GM19328 (cell line): ENCODE measurements around the gene TCAF1.
"Not testable (repeated sequence)": the region's sequence is repeated elsewhere in the genome, so short reads cannot be mapped to it uniquely, and the experiment has no call there.

ENCODE experiments used
- ATAC-seq: cut with Tn5 transposase; IDR thresholded peaks from one replicate; pipeline ENCODE4 v1.9.1; 2021; ENCODE audit warnings: mild to moderate bottlenecking, moderate library complexity; ENCODE audit not compliant: unreplicated experiment

Gene TCAF1

GRCh38 chr7:143906151-143906550 is 4.2 kb upstream of the TCAF1 start:
- no peak for ATAC-seq

DNA sequence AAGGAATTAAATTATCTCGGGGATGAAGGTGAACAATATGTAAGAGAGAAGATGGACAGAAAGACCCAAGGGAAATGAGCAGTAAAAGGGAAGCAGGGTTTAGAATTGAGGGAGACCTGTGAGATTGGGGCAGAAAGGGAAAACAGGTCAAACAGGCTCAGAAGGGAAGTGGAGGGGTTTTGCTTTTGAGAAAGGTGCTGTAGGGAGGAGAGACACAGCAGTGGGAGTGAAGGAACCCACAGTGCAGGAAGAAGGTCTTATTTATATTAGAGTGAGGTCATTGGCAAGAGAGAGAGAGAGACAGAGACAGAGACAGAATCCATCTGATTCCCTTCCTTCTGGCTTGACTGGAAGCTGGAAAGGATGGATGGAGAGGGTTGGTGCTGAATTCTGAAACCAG is 3.5 kb upstream of the TCAF1 start:
- no peak for ATAC-seq

DNA sequence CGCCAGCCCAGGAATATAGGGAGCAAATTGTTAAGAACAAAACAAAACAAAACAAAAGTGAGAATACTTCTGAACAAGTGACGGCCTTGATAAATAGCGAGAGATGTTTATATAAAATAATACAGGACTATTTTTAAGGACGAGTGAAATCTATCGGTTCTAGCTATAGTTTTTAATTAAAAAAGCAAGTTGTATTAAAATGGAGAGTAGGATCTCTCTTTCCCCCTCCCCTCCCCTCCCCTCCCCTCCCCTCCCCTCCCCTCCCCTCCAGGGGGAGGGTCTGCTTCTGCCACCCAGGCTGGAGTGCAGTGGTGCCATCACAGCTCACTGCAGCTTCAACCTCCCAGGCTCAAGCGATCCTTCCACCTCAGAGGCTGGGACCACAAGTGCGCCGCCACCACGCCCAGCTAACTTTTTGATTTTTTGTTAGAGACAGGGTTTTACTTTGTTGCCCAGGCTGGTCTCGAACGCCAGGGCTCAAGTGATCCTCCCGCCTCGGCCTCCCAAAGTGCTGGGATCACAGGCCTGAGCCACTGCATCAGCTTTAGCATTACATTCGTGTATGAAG is 440 bp upstream of the TCAF1 start:
- ATAC-seq, result no peak

- ATAC-seq, result no peak
Measured at GRCh38 chr7:143901332-143901667, 676 bp downstream of the TCAF1 start.

- ATAC-seq, result no peak
Measured at GRCh38 chr7:143900230-143900766, 1.7 kb downstream of the TCAF1 start.

GRCh38 chr7:143898810-143899209 is 3.2 kb downstream of the TCAF1 start:
- ATAC-seq, result no peak

DNA sequence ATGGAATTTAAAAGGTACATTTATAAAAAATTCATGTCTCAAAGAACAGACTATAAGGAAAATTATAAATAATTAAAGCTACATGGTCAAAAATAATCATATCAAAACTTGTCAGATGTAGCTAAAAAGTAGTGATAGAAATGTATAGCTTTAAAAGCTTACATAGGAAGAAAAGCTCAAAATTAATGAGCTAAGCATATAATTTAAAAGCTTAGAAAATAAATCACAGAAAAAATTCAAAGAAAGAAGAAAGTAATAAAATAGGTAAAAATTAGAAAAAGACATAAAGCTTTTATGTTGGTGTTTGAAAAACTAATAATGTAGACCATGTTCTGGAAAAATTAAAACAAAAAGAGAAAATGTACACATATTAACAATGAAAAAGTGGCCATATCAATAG is 5.3 kb downstream of the TCAF1 start:
- ATAC-seq, result no peak

GRCh38 chr7:143892527-143893300 is 9.3 kb downstream of the TCAF1 start:
- ATAC-seq, result peak; percentile 100

DNA sequence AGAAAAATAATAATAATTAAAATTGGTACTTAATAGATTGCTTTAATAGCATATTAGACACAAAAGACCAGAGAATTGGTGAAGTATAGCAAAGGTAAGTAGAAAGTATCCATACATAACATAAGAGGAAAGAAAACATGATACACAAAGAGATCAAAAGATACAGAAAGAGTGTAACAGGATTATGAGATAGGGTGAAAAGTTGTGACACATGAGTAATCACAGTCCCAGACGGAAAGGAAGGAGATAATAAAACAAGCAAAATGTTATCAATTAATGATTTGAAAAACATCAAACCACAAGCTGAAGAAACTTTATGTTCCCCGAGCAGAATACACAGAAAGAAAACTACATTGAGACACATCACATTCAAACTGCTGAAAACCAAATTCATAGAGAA is 10.5 kb downstream of the TCAF1 start:
- ATAC-seq, result no peak

GRCh38 chr7:143890558-143890957 is 11.4 kb downstream of the TCAF1 start:
- ATAC-seq, result no peak

GRCh38 chr7:143889068-143889467 is 12.9 kb downstream of the TCAF1 start:
- no peak for ATAC-seq

DNA sequence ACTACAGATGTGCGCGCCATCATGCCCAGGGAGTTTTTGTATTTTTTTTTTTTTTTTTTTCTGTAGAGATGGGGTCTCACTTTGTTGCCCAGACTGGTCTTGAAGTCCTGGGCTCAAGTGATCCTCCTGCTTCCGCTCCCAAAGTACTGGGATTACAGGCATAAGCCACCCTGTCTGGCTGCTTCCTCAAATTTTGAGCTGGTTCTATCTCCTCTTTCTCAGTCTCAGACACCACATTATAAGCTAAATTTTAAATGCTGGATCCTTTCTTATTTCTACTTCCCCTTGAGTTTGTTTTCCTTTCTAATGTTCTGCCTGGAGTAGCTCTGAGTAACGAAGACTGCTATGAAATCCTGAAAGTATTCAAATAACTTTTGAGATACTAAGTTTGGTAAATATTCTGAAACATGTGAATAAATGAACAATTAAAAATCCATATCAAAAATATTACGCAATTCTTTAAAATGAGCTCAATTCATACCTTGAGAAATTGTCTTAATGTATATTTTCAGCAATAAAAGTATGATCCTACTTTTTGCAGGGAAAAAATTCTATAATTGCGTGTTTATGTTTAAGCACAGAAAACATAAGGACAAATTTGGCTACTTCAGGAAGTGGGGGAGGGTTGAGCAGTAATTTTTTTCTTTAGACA is 15.0 kb downstream of the TCAF1 start:
- ATAC-seq, result no peak

- no peak for ATAC-seq
Measured at GRCh38 chr7:143885951-143886350, 16.0 kb downstream of the TCAF1 start.

DNA sequence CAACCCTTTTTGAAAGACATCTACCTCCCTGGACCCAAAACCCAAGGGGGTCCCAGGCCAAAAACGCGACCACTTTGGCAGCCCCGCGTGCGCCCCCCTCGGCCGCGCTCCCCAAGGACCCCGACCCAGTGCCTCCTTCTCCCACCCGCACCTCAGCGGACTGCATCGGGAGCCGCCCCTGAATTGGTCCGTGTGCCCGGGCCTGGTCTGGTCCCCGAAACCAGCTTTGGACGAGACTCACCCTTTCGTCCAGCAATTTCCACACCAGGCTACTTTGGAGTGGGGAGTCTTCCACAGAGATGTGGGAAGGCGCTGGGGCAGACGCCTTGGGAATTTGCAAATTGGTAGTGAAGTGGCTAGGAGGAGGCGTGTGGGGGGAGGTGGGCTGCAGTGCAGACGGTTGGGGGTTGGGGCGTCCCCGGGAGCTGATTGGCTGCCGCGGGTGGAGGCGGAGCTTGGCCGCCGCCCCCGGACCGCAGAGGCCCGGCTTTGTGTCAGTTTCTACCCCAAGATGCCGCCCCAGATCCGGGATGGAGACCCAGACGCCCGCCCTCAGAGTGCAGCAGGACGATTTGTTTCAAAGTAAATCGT is 16.9 kb downstream of the TCAF1 start:
- peak; percentile 86 for ATAC-seq

DNA sequence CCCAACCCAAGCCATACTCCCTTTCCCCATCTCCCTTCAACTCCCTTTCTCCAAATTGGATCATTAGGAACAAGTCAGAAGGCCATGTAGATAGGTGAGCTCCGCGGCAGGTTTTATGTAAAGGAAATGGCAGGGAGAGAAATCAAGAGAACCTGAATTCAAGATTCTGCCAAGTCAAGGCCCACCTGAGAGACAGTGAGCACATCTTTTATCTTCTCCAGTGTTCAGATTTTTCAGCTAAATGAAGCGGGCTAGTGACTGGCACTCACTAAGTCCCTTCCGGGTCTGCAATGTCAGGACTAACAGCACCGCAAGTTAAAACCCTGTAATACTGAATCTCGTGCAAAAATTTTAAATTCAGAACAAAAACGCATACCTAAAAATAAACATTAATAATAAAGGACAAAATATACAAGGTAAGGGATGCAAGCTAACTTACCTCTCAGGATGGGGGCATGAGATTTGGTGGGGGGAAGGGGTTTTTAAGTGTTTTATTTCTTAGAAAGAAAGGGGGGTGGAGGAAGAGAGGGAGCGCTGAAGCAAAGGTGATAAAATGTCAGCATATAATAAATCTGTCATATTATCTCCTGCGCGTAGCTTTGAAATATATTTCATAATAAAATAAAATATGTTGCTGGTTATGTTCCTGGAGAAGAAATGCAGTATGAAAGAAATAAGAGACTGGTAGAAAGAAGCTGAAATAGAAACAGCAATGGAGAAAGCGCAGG is 17.6 kb downstream of the TCAF1 start:
- no peak for ATAC-seq

GRCh38 chr7:143882604-143883078 is 19.3 kb downstream of the TCAF1 start:
- no peak for ATAC-seq

DNA sequence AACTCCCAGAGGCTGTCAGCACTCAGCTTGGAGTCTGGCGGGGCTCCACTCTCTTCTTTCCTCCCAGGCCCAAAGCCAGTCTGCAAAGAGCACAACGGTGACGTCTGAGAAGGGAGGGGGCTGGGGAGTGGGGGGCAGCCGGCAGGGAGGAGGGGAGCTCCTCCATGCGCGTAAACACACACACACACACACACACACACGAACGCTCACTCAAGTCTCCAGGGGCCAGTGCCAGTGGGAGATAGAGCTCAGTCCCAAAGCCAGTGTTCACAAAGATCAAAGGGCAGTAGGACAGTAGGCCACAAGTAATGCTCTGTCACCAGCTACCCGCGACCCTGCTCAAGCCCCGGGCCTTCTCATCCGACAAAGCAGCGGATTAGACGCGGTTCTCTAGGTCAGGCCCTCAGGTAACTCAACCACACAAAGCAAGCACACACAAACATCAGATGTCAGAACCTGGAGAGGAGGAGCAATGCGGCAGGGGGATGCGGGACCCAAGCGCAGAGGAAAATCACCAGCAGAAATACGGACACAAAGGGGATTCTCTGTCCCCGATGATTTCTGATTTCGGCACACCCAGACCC is 19.9 kb downstream of the TCAF1 start:
- ATAC-seq, result no peak

DNA sequence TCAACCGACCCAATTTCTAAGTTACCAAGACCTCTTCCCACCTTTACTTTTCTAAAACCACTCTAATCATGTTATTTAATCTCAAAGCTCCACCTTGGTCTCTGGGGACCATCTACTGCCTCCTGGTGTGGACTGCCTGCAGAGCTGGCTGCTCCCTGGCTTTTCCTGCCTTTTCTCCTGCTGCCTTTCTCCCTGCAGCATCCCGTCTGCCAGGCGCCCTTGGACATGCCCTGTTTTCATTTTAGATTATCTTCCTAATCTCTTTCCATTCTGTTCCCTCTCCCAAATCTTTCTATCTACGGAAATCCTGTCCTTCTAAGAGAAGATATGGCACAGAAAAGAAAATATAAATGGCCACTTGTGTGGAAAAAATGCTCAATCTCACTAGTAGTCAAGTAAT is 23.1 kb downstream of the TCAF1 start:
- ATAC-seq, result no peak

DNA sequence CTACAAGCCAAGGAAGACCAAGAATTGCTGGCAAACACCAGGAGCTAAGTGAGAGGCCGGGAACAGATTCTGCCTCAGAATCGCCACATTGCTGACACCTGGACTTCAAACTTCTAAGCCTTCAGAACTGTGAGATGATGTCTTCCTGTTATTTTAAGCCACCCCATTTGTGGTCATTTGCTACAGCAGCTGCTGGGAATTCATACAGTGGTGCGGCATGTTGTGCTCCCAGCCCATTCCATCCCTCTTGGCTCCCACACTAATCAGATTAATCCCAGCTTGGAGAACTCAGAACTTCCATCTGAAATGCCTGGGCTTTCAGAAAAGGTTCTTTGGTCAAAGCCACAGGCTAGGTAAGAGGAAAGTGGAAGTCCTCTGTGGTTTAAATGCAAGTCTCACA is 24.9 kb downstream of the TCAF1 start:
- ATAC-seq, result no peak

DNA sequence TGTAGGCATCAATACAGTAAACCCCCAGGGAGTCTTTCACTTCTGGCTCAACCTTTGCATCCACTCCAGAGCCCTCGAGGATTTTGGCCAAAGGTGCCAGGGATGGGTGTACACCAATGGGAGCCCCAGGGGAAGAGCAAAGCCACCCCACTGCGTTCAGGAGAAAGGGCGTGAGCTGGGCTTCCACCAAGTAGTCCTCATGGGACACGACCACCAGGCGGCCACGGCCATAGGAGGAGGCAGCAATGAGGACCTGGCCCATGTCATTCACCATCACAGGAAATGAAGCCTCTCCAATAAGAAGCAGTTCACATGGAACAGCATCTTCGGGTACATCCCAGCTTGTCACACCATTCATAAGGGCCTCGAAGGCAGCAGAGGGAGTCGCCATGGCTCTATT is 25.8 kb downstream of the TCAF1 start:
- ATAC-seq, result no peak

DNA sequence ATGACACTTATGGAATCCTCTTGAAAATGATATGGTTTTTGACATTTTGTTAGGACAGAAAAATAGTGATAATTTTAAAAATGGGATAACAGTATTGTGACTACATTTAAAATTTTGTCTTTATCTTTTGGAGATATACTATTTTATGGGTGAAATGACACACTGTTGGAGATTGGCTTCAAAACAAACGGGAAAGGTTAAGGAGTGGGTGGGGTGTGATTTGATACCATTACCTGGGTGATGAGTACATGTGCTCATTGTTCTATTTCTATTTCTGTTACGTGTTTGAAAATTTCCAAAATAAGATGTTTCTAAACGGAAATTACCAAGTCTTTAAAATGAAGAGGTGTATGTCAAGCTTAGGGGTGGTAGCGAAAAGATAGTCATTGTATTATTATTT is 28.7 kb downstream of the TCAF1 start:
- ATAC-seq, result not testable (repeated sequence)
